Measurements from ENCODE around the gene PLEKHA7. TPM values are rescaled to one million over a fixed set of nuclear protein-coding genes. Genes with fewer than 3 reads are reported as not detected.

PLEKHA7 gene
- total RNA-seq, 6 experiments from 2014 or later = 12.7 to 26.7 (median 21.5) TPM

- Histone ChIP-seq H3K4me1 (peaks cover 0 to 21% (median 11%) of the 10 kb centered on the region in 4 donors), H3K27ac (no peak overlapping the region), H3K9me3 (no peaks in the 10 kb centered on the region), H3K4me3 (no peak overlapping the region), H3K36me3 (peaks cover 0 to 2% (median 0%) of the 10 kb centered on the region in 4 donors), H3K27me3 (no peaks in the 10 kb centered on the region)
- ATAC-seq (no peak), DNase-seq (no peak)
- TF ChIP-seq POLR2A (IDR thresholded peaks at IDR 0.05) (no peak), CTCF (IDR thresholded peaks at IDR 0.05) (no peak)
- intact Hi-C loops (cut with DNase I) = no loop called here
Measured at GRCh38 chr11:16800382-16800781, 213.8 kb downstream of the PLEKHA7 start.

GRCh38 chr11:16799890-16800289 is 214.3 kb downstream of the PLEKHA7 start:
- intact Hi-C loops (cut with DNase I) = no loop called here
- peaks cover 0 to 2% (median 0%) of the 10 kb centered on the region in 4 donors for H3K36me3 ChIP-seq

GRCh38 chr11:16799221-16799620 is 215.0 kb downstream of the PLEKHA7 start:
- ATAC-seq = no peak
- no peaks in the 10 kb centered on the region for H3K9me3 ChIP-seq
- H3K36me3 ChIP-seq = peaks cover 0 to 2% (median 0%) of the 10 kb centered on the region in 4 donors
- H3K4me1 ChIP-seq = peaks cover 0 to 13% (median 4%) of the 10 kb centered on the region in 4 donors
- intact Hi-C loops (cut with DNase I) = no loop called here
- 60% methylated on average over 1 of the region's 1 CpG for WGBS (ENCODE audit: insufficient coverage, low coverage, low lambda C conversion rate, missing lambda C conversion rate)
- no peak for DNase-seq
- no peak for TF ChIP-seq POLR2A (IDR thresholded peaks at IDR 0.05)
- no peak for TF ChIP-seq CTCF (IDR thresholded peaks at IDR 0.05)
- H3K27me3 ChIP-seq = no peaks in the 10 kb centered on the region
- no peak overlapping the region for H3K27ac ChIP-seq
- no peak overlapping the region for H3K4me3 ChIP-seq

More at GRCh38 chr11:16799890-16800289, 214.3 kb downstream of the PLEKHA7 start:
- H3K27ac ChIP-seq = no peak overlapping the region
- ATAC-seq = no peak
- H3K9me3 ChIP-seq = no peaks in the 10 kb centered on the region
- no peaks in the 10 kb centered on the region for H3K27me3 ChIP-seq
- no peak overlapping the region for H3K4me3 ChIP-seq
- H3K4me1 ChIP-seq = peaks cover 0 to 16% (median 7%) of the 10 kb centered on the region in 4 donors
- no peak for TF ChIP-seq CTCF (IDR thresholded peaks at IDR 0.05)
- TF ChIP-seq POLR2A (IDR thresholded peaks at IDR 0.05) = no peak
- no peak for DNase-seq

GRCh38 chr11:16797776-16798175 is 216.4 kb downstream of the PLEKHA7 start:
- H3K36me3 ChIP-seq = peaks cover 0 to 2% (median 0%) of the 10 kb centered on the region in 4 donors
- 85% methylated on average over 3 of the region's 3 CpGs for WGBS (ENCODE audit: insufficient coverage, low coverage, low lambda C conversion rate, missing lambda C conversion rate)

More at GRCh38 chr11:16797776-16798175, 216.4 kb downstream of the PLEKHA7 start:
- TF ChIP-seq CTCF (IDR thresholded peaks at IDR 0.05) (no peak), POLR2A (IDR thresholded peaks at IDR 0.05) (no peak)
- no peaks in the 10 kb centered on the region for H3K4me1 ChIP-seq
- H3K4me3 ChIP-seq = no peak overlapping the region
- no peak overlapping the region for H3K27ac ChIP-seq
- H3K27me3 ChIP-seq = no peaks in the 10 kb centered on the region
- no peak for DNase-seq
- intact Hi-C loops (cut with DNase I) = no loop called here
- ATAC-seq = no peak
- H3K9me3 ChIP-seq = no peaks in the 10 kb centered on the region

Data from right lobe of liver (tissue), 6 donors.